Sigmoid colon (tissue), 4 donors: ENCODE results near the gene PPP2R2C.

ENCODE experiments used
- POLR2A ChIP-seq, 2 donors: fragments of 450-650 bp; IDR thresholded peaks; one replicate each; pipeline ENCODE4 v1.6.1; 2016; ENCODE audit warnings: antibody characterized with exemption in 2 of 2, mild to moderate bottlenecking in 2 of 2, moderate library complexity in 2 of 2
- POLR2AphosphoS5 ChIP-seq, 4 donors: sonication (generic); formaldehyde crosslinking; IDR thresholded peaks; one replicate each; pipeline ENCODE4 v1.6.1; 2017; ENCODE audit warnings: antibody characterized with exemption in 4 of 4
- TF ChIP-seq, protein P1 (sequence below), 4 experiments: fragments of 450-650 bp in 3 of 4; fragments of 200-600 bp in 1 of 4; IDR thresholded peaks; one replicate each; pipeline ENCODE4 v1.5.1; 2016 to 2019; ENCODE audit warnings: antibody characterized with exemption in 4 of 4, mild to moderate bottlenecking in 3 of 4, moderate library complexity in 2 of 4

DNA sequence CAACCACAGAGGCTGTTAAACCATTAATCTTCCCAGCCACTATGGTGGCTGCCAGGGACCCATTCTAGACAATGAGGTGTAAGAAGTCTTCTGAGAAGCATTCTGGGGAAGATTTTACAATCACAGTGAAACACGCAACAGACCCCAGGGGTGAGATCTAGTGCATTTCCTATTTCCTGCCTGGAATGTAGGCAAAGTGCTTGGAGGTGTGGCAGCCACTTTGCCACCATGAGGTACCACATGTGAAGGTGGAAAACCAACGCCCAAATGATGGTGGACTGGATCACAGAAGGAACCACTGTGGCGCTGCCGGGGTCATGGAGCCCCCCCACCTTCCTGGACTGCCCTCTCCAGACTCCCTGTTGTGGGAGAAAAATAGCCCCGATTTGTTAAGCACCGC, 140.9 kb downstream of the PPP2R2C start:
- TF ChIP-seq, protein P1, sequence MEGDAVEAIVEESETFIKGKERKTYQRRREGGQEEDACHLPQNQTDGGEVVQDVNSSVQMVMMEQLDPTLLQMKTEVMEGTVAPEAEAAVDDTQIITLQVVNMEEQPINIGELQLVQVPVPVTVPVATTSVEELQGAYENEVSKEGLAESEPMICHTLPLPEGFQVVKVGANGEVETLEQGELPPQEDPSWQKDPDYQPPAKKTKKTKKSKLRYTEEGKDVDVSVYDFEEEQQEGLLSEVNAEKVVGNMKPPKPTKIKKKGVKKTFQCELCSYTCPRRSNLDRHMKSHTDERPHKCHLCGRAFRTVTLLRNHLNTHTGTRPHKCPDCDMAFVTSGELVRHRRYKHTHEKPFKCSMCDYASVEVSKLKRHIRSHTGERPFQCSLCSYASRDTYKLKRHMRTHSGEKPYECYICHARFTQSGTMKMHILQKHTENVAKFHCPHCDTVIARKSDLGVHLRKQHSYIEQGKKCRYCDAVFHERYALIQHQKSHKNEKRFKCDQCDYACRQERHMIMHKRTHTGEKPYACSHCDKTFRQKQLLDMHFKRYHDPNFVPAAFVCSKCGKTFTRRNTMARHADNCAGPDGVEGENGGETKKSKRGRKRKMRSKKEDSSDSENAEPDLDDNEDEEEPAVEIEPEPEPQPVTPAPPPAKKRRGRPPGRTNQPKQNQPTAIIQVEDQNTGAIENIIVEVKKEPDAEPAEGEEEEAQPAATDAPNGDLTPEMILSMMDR (IDR thresholded peaks at IDR 0.05) = no peak
- TF ChIP-seq POLR2A (IDR thresholded peaks at IDR 0.05) (no peak), POLR2AphosphoS5 (IDR thresholded peaks at IDR 0.05) (no peak)
